Activated B cell treated with CpG ODN at 0.5 μM for 24 hours (primary cell): ENCODE measurements around the gene ZNF383. TPM values are rescaled to one million over a fixed set of nuclear protein-coding genes. Genes with fewer than 3 reads are reported as not detected.

Experiments used
- ATAC-seq: fragments of 200-7000 bp; cut with Tn5 transposase; one replicate; pipeline ENCODE4 v1.10.0; 2021; ENCODE audit warnings: low read depth, mild to moderate bottlenecking, moderate library complexity
- CTCF ChIA-PET: fragments of 350-600 bp; sonication (Branson Sonifier 250); formaldehyde crosslinking; loops from one replicate; lab custom pipeline; 2021; ENCODE audit warnings: antibody characterized with exemption; lab: Charles Lee
- POLR2A ChIA-PET: fragments of 350-600 bp; sonication (Branson Sonifier 250); formaldehyde crosslinking; loops from one replicate; lab custom pipeline; 2021; ENCODE audit warnings: antibody characterized with exemption; lab: Charles Lee
- DNase-seq: peaks from one replicate; pipeline ENCODE4 v3.0.0; 2022
- H3K27ac Mint-ChIP-seq: one replicate; pipeline ENCODE4 v1.8.0; 2020; ENCODE audit warnings: mixed read lengths
- H3K27me3 Mint-ChIP-seq: one replicate; pipeline ENCODE4 v1.8.0; 2021; ENCODE audit warnings: mixed read lengths
- H3K36me3 Mint-ChIP-seq: one replicate; pipeline ENCODE4 v1.8.0; 2021; ENCODE audit warnings: low read depth, mixed read lengths
- H3K4me1 Mint-ChIP-seq: one replicate; pipeline ENCODE4 v1.8.0; 2021; ENCODE audit warnings: mixed read lengths
- H3K4me3 Mint-ChIP-seq: one replicate; pipeline ENCODE4 v1.8.0; 2020; ENCODE audit warnings: mild to moderate bottlenecking, mixed read lengths
- H3K9me3 Mint-ChIP-seq: one replicate; pipeline ENCODE4 v1.8.0; 2020; ENCODE audit warnings: mixed read lengths
- CTCF ChIP-seq: fragments of 200-600 bp; IDR thresholded peaks from one replicate; pipeline ENCODE4 v1.8.0; 2022; ENCODE audit warnings: antibody characterized with exemption, mild to moderate bottlenecking
- intact Hi-C: fragments of 100-400 bp; cut with micrococcal nuclease; formaldehyde crosslinking; loops from one replicate; pipeline ENCODE4 v1.15.1; 2024
- total RNA-seq: library from RNA; stranded (reverse); gene quantifications from 2 replicates; pipeline ENCODE4 v1.2.3, GENCODE V29; 2022

Gene ZNF383
- total RNA-seq, 1 donor from 2014 or later, result 25.5 TPM

GRCh38 chr19:37217480-37217774, 587 bp upstream of the ZNF383 start:
- intact Hi-C loops, result loop anchor here (1.0 to 10.0 kb wide), 9 partner anchors 139 to 1003 kb away; partner anchors contain the start of genes ZFP30, ZNF146, ZNF260 and ZNF345
- Mint-ChIP-seq H3K9me3 (peaks cover 3% of the 10 kb centered on the region), H3K36me3 (peaks cover 34% of the 10 kb centered on the region), H3K4me1 (peaks cover 26% of the 10 kb centered on the region), H3K27me3 (no peaks in the 10 kb centered on the region), H3K27ac (peak overlapping the region; percentile 99), H3K4me3 (peak overlapping the region; percentile 98)
- ChIA-PET POLR2A (interaction anchor here (0.9 to 2.1 kb wide), 18 partner anchors 8 to 1003 kb away, joined by 3 to 17 read pairs (median 5); partner anchors contain the start of genes ZNF146, ZNF260, ZNF345 and ZNF382), CTCF (no interaction called here)
- ATAC-seq (no peak), DNase-seq (no peak)
- TF ChIP-seq CTCF, result no peak

- no peak for TF ChIP-seq CTCF
- DNase-seq (no peak), ATAC-seq (no peak)
- CTCF ChIA-PET, result no interaction called here
- intact Hi-C loops, result loop anchor here (1.0 to 10.0 kb wide), 11 partner anchors 8 to 1004 kb away; partner anchors contain the start of genes ZFP30, ZNF146, ZNF260 and ZNF527
- Mint-ChIP-seq H3K27ac (peak overlapping the region; percentile 99), H3K4me1 (peaks cover 26% of the 10 kb centered on the region), H3K27me3 (no peaks in the 10 kb centered on the region), H3K4me3 (peak overlapping the region; percentile 98), H3K36me3 (peaks cover 42% of the 10 kb centered on the region), H3K9me3 (peaks cover 3% of the 10 kb centered on the region)
- POLR2A ChIA-PET, result interaction anchor here (1.7 kb wide), 1 partner anchor 141 kb away, joined by 12 read pairs; the partner anchor contains the start of gene ZNF420
Measured at GRCh38 chr19:37218592-37218935, 550 bp downstream of the ZNF383 start.

- Mint-ChIP-seq H3K4me3 (no peak overlapping the region), H3K27ac (no peak overlapping the region), H3K36me3 (peaks cover 47% of the 10 kb centered on the region), H3K9me3 (peaks cover under 1% of the 10 kb centered on the region), H3K27me3 (no peaks in the 10 kb centered on the region), H3K4me1 (peaks cover 26% of the 10 kb centered on the region)
- TF ChIP-seq CTCF, result no peak
- intact Hi-C loops, result no loop called here
- CTCF ChIA-PET, result no interaction called here
- POLR2A ChIA-PET, result no interaction called here
- DNase-seq (no peak), ATAC-seq (no peak)
Measured at GRCh38 chr19:37220383-37220782, 2.4 kb downstream of the ZNF383 start.

- Mint-ChIP-seq H3K36me3 (peaks cover 53% of the 10 kb centered on the region), H3K4me1 (peaks cover 26% of the 10 kb centered on the region), H3K9me3 (no peaks in the 10 kb centered on the region), H3K4me3 (no peak overlapping the region), H3K27ac (no peak overlapping the region), H3K27me3 (no peaks in the 10 kb centered on the region)
- POLR2A ChIA-PET, result interaction anchor here (0.6 kb wide), 1 partner anchor 10 kb away, joined by 3 read pairs; no protein-coding TSS in a partner anchor
- TF ChIP-seq CTCF, result no peak
- DNase-seq (no peak), ATAC-seq (no peak)
- intact Hi-C loops, result no loop called here
- CTCF ChIA-PET, result no interaction called here
Measured at GRCh38 chr19:37221136-37221535, 3.1 kb downstream of the ZNF383 start.

GRCh38 chr19:37226248-37226647, 8.2 kb downstream of the ZNF383 start:
- H3K4me3 Mint-ChIP-seq, result no peak overlapping the region
- POLR2A ChIA-PET, result no interaction called here
- no peak overlapping the region for H3K27ac Mint-ChIP-seq
- no peak for TF ChIP-seq CTCF
- ATAC-seq (no peak), DNase-seq (no peak)
- intact Hi-C loops, result no loop called here
- H3K27me3 Mint-ChIP-seq, result no peaks in the 10 kb centered on the region
- CTCF ChIA-PET, result no interaction called here
- peaks cover 12% of the 10 kb centered on the region for H3K9me3 Mint-ChIP-seq
- peaks cover 63% of the 10 kb centered on the region for H3K36me3 Mint-ChIP-seq
- no peaks in the 10 kb centered on the region for H3K4me1 Mint-ChIP-seq
